AG04450 (cell line): Measurements from ENCODE around the gene ENTPD6. TPM values are rescaled to one million over a fixed set of nuclear protein-coding genes. Genes with fewer than 3 reads are reported as not detected.

Source experiments
- CTCF ChIA-PET: fragments of 300-600, 350-600 bp; formaldehyde crosslinking; extraction: SDS; loops from one replicate; lab custom pipeline; 2022; ENCODE audit warnings: antibody characterized with exemption, inconsistent platforms; lab: Charles Lee
- POLR2A ChIA-PET: fragments of 350-600 bp; formaldehyde crosslinking; extraction: SDS; loops from one replicate; lab custom pipeline; 2021; ENCODE audit warnings: antibody characterized with exemption, inconsistent platforms; lab: Yijun Ruan, JAX
- DNase-seq: peaks from one replicate; pipeline ENCODE4 v3.0.0-alpha.2; 2011; ENCODE audit warnings: low read depth, low spot score
- H3K27ac ChIP-seq: one replicate; pipeline ENCODE4 v1.5.1; 2012; ENCODE audit warnings: low read depth, low read length, control low read depth
- H3K27me3 ChIP-seq: one replicate; pipeline ENCODE4 v1.6.0; 2012; ENCODE audit warnings: low read length; ENCODE audit not compliant: control insufficient read depth, insufficient read depth
- H3K4me3 ChIP-seq: 2 replicates; pipeline ENCODE4 v1.5.1; 2011; ENCODE audit warnings: mild to moderate bottlenecking, low read depth, low read length, control low read depth
- H3K9me3 ChIP-seq: 2 replicates; pipeline ENCODE4 v1.5.1; 2012; ENCODE audit warnings: low read length; ENCODE audit not compliant: control insufficient read depth, insufficient read depth
- CTCF ChIP-seq: IDR thresholded peaks from 2 replicates; pipeline ENCODE4 v1.5.1; 2011; ENCODE audit warnings: low read depth, low read length, control low read depth, inconsistent platforms
- polyA plus RNA-seq: library from polyadenylated mRNA; depleted of rRNA; stranded (reverse); fragments of >200 nt; gene quantifications from 2 replicates; pipeline ENCODE4 v1.2.3, GENCODE V29; 2011

ENTPD6 gene
- polyA plus RNA-seq, 1 experiment: 39.9 TPM

- Histone ChIP-seq H3K9me3 (no peaks in the 10 kb centered on the region), H3K27ac (no peak overlapping the region), H3K4me3 (no peak overlapping the region), H3K27me3 (no peaks in the 10 kb centered on the region)
- no peak for TF ChIP-seq CTCF
- ChIA-PET POLR2A (interaction anchor here (0.7 kb wide), 1 partner anchor 220 kb away, joined by 3 read pairs; no protein-coding TSS in a partner anchor), CTCF (no interaction called here)
- no peak for DNase-seq
Observed at GRCh38 chr20:25252230-25252651, 56.7 kb downstream of the ENTPD6 start.

GRCh38 chr20:25252686-25253421, 57.3 kb downstream of the ENTPD6 start:
- Histone ChIP-seq H3K9me3 (no peaks in the 10 kb centered on the region), H3K27ac (no peak overlapping the region), H3K4me3 (no peak overlapping the region), H3K27me3 (no peaks in the 10 kb centered on the region)
- TF ChIP-seq CTCF: no peak
- ChIA-PET CTCF (no interaction called here), POLR2A (no interaction called here)
- no peak for DNase-seq

GRCh38 chr20:25253606-25254275, 58.2 kb downstream of the ENTPD6 start:
- Histone ChIP-seq H3K27ac (no peak overlapping the region), H3K4me3 (no peak overlapping the region), H3K9me3 (no peaks in the 10 kb centered on the region), H3K27me3 (no peaks in the 10 kb centered on the region)
- no peak for TF ChIP-seq CTCF
- ChIA-PET POLR2A (no interaction called here), CTCF (interaction anchor here (1.0 kb wide), 1 partner anchor 145 kb away, joined by 3 read pairs; no protein-coding TSS in a partner anchor)
- DNase-seq: no peak

- no peak for TF ChIP-seq CTCF
- ChIA-PET POLR2A (no interaction called here), CTCF (interaction anchor here (0.8 to 1.0 kb wide), 2 partner anchors 27 to 145 kb away, joined by 3 read pairs; no protein-coding TSS in a partner anchor)
- Histone ChIP-seq H3K4me3 (no peak overlapping the region), H3K27me3 (no peaks in the 10 kb centered on the region), H3K9me3 (no peaks in the 10 kb centered on the region), H3K27ac (no peak overlapping the region)
- no peak for DNase-seq
Observed at GRCh38 chr20:25254571-25254970, 59.1 kb downstream of the ENTPD6 start.
